ENCODE measurements around the gene PGAP6.
A peak's percentile ranks its signal among the peaks of the same experiment; 100 is the strongest.

The PGAP6 gene

DNA sequence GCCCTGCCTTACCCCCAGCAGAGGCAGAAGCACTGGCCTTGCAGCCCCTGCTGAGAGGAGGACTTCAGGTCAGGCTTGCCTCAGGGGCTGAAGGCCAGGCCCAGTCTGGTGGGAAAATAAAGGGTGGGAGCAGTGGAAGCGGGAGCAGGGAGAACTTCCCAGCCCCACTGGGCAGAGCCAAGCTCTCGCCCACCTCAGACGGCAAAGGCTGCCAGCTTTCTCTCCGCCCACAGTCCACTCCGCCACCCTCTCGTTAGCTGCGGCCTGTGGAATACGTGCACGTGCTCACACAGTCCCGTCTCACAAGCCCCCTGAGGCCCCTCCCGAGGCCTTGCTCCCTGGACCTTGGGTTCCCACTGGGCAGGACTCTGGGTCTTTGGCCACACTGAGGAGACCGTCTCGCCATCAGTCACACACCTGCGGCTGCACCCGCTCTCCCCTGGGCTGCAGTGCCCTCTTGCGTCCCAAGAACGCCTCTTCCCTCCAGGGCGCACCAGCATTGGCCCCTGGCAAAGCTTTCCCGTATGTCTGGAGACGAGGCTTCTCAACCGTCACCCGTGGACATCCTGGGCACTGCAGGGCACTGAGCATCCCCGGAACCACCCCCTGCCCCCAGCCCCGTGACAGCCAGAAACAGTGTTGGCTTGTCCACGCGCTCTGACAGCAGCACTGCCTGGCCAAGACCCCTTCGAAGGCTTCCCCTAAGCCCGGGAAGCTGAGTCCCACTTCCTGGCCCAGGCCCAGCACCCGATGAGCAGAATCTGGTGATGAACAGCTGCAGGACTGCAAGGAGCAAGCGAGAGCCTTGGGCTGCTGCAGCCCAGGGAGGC lies 19.7 kb downstream of the PGAP6 start:
- Histone ChIP-seq H3K27me3 (ENCODE audit: insufficient read depth, poor library complexity, severe bottlenecking) (no peaks in the 10 kb centered on the region), H3K36me3 (ENCODE audit: low read depth) (peaks cover 6% of the 10 kb centered on the region; the same call in 1 of the 2 replicates), H3K4me3 (ENCODE audit: severe bottlenecking) (no peak overlapping the region), H3K27ac (ENCODE audit: poor library complexity, severe bottlenecking) (no peak overlapping the region), H3K9me3 (ENCODE audit: severe bottlenecking) (no peaks in the 10 kb centered on the region), H3K4me1 (ENCODE audit: insufficient read depth, poor library complexity, severe bottlenecking) (no peaks in the 10 kb centered on the region)
- ATAC-seq (ENCODE audit: low read depth) (peak; percentile 92), DNase-seq (ENCODE audit: low spot score) (no peak)
- TF ChIP-seq, protein P1, sequence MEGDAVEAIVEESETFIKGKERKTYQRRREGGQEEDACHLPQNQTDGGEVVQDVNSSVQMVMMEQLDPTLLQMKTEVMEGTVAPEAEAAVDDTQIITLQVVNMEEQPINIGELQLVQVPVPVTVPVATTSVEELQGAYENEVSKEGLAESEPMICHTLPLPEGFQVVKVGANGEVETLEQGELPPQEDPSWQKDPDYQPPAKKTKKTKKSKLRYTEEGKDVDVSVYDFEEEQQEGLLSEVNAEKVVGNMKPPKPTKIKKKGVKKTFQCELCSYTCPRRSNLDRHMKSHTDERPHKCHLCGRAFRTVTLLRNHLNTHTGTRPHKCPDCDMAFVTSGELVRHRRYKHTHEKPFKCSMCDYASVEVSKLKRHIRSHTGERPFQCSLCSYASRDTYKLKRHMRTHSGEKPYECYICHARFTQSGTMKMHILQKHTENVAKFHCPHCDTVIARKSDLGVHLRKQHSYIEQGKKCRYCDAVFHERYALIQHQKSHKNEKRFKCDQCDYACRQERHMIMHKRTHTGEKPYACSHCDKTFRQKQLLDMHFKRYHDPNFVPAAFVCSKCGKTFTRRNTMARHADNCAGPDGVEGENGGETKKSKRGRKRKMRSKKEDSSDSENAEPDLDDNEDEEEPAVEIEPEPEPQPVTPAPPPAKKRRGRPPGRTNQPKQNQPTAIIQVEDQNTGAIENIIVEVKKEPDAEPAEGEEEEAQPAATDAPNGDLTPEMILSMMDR (IDR thresholded peaks at IDR 0.05; ENCODE audit: poor library complexity, severe bottlenecking): peak; percentile 92

DNA sequence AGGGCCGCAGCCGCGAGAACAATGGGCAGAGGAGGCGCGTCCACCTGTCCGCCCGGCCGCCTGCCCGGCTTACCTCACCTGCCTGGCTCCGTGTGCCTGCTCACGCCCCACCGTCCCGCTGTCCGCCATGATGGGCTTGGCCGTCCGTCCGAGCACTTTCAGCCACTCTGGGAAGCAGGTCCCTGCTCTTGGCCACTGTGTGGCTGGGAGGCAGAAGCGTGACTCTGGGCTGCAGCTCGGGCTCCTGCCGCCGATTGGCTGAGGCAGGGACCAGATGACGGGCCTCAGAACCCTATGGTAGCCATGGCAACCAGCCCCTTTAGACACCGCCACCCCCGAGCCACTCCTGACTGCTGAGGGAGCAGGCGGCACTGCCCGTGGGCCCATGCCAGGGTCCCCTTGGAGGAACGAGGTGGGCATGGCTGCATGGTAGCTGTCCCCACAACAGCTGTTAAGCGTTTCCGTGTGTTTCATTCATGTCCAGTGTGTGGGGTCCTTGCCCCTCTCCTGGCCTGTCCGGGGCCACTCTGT lies 20.4 kb downstream of the PGAP6 start:
- peaks cover under 1% of the 10 kb centered on the region; the same call in 1 of the 2 replicates for H3K36me3 ChIP-seq (ENCODE audit: low read depth)
- ATAC-seq (ENCODE audit: low read depth) (no peak), DNase-seq (ENCODE audit: low spot score) (no peak)
- no peaks in the 10 kb centered on the region for H3K27me3 ChIP-seq (ENCODE audit: insufficient read depth, poor library complexity, severe bottlenecking)
- H3K4me1 ChIP-seq (ENCODE audit: insufficient read depth, poor library complexity, severe bottlenecking): no peaks in the 10 kb centered on the region
- H3K4me3 ChIP-seq (ENCODE audit: severe bottlenecking): no peak overlapping the region
- H3K27ac ChIP-seq (ENCODE audit: poor library complexity, severe bottlenecking): no peak overlapping the region
- TF ChIP-seq, protein P1 (IDR thresholded peaks at IDR 0.05; ENCODE audit: poor library complexity, severe bottlenecking): no peak
- H3K9me3 ChIP-seq (ENCODE audit: severe bottlenecking): no peaks in the 10 kb centered on the region

DNA sequence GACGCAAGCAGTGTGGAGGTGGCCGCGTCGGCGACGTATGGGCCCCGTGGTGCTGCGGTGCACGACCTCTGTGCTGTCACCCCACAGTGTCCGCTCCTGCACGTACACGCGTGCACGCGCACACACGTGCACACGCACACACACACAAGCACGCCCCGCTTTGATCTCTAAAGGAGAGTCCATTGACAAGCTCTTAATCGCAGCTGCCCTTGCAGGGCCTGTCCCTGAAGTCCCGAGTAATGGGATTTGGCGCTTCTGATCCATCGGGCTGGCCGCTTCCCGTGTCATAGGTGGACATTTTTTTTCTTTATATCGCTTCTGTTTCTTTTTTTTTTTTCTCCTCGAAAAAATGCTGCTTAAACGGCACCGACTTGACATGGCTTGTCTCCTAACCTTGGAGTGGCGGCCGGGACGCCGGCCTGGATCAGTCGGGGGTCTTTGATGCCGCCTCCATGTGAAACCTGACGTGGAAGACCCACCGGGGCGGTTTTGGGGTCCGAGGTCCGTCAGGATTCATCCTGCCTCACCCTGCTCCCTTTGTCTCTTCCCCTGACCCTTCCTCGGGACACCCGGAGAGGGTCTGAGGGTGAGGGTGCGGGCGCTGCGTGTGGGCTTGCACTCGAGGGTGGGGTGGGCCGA lies 21.0 kb downstream of the PGAP6 start:
- H3K27me3 ChIP-seq (ENCODE audit: insufficient read depth, poor library complexity, severe bottlenecking): no peaks in the 10 kb centered on the region
- TF ChIP-seq, protein P1 (IDR thresholded peaks at IDR 0.05; ENCODE audit: poor library complexity, severe bottlenecking): no peak
- H3K27ac ChIP-seq (ENCODE audit: poor library complexity, severe bottlenecking): no peak overlapping the region
- H3K9me3 ChIP-seq (ENCODE audit: severe bottlenecking): no peaks in the 10 kb centered on the region
- no peaks in the 10 kb centered on the region for H3K4me1 ChIP-seq (ENCODE audit: insufficient read depth, poor library complexity, severe bottlenecking)
- no peaks in the 10 kb centered on the region for H3K36me3 ChIP-seq (ENCODE audit: low read depth)
- DNase-seq (ENCODE audit: low spot score) (no peak), ATAC-seq (ENCODE audit: low read depth) (no peak)
- no peak overlapping the region for H3K4me3 ChIP-seq (ENCODE audit: severe bottlenecking)

DNA sequence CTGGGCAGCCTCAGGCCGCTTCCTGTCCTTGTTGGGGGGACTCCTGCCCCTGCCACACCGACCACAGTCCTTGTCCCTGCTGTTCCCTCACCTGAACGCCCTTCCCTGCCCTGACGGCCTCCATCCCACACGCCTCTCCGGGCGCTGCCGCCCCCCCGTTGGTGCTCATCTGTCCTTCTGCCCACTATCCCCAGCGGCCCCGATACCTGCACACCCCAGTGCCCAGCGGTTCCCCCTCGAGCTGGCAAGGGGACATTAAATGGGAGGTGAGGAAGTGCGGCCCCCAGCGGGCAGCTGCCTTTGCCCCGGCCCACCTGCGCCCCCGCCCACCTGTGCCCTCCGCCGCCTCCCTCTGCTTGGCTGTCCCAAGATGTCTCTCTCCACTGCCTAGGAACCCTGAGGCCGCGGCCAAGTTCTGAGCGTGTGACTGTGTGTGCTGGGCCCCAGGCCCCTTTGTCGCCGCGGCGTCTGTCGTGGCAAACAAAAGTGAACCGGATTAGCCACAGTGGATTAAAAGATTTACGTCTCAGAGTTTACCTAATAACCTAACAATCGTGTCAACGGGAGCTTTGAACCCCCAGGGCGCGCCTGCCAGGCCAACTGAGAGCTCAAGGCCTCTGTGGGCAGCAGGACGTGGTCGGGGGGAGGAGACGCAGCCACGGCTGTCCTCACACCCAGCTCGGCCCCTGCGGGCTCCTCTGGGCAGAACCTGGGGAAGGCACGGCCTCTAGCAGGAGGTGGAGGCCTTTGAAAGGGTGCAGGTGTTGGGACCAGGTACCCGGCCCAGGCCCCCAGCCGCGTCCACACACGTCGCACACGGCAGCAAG lies 21.7 kb downstream of the PGAP6 start:
- Histone ChIP-seq H3K9me3 (ENCODE audit: severe bottlenecking) (no peaks in the 10 kb centered on the region), H3K27ac (ENCODE audit: poor library complexity, severe bottlenecking) (no peak overlapping the region), H3K36me3 (ENCODE audit: low read depth) (no peaks in the 10 kb centered on the region), H3K4me3 (ENCODE audit: severe bottlenecking) (no peak overlapping the region), H3K4me1 (ENCODE audit: insufficient read depth, poor library complexity, severe bottlenecking) (no peaks in the 10 kb centered on the region), H3K27me3 (ENCODE audit: insufficient read depth, poor library complexity, severe bottlenecking) (no peaks in the 10 kb centered on the region)
- no peak for ATAC-seq (ENCODE audit: low read depth)
- no peak for DNase-seq (ENCODE audit: low spot score)
- TF ChIP-seq, protein P1 (IDR thresholded peaks at IDR 0.05; ENCODE audit: poor library complexity, severe bottlenecking): no peak

Data from RWPE2 (cell line).